Endothelial cell of umbilical vein (primary cell): ENCODE measurements around the gene SKOR2. TPM values are rescaled to one million over a fixed set of nuclear protein-coding genes. Genes with fewer than 3 reads are reported as not detected.

Experiments used
- BruUV-seq: library from RNA; stranded (reverse); fragments of 400-500 nt; replicated peaks from 2 replicates; lab custom pipeline; 2021; lab: Mats Ljungman, UMichigan
- CTCF ChIA-PET: fragments of 300-600, 350-600 bp; sonication (Branson Sonifier 250); formaldehyde crosslinking; loops from one replicate; lab custom pipeline; 2021; ENCODE audit warnings: antibody characterized with exemption, inconsistent platforms; lab: Charles Lee
- POLR2A ChIA-PET: fragments of 300-600, 350-600 bp; sonication (Branson Sonifier 250); formaldehyde crosslinking; loops from one replicate; lab custom pipeline; 2021; ENCODE audit warnings: antibody characterized with exemption, inconsistent platforms; lab: Charles Lee
- DNase-seq: peaks from one replicate; pipeline ENCODE4 v3.0.0-alpha.2; 2011; ENCODE audit warnings: low read depth, low spot score
- FAIRE-seq: peaks from 2 replicates; lab custom pipeline; 2011; peaks lifted over from hg19 to GRCh38; lab: Jason Lieb, UNC
- H2AFZ ChIP-seq: 2 replicates; pipeline ENCODE4 v1.6.0; 2012; ENCODE audit warnings: low read depth, low read length, control low read depth, inconsistent platforms
- H3K27ac ChIP-seq: 2 replicates; pipeline ENCODE4 v1.5.1; 2011; ENCODE audit warnings: low read depth, mild to moderate bottlenecking, control low read depth, low read length, moderate library complexity; ENCODE audit not compliant: insufficient read depth
- H3K27me3 ChIP-seq, 2 experiments: 2 replicates each; pipeline versions ENCODE4 v1.6.0 to v1.6.1; 2011; ENCODE audit warnings: low read length in 2 of 2, mixed read lengths in 1 of 2; ENCODE audit not compliant: control insufficient read depth in 2 of 2, insufficient read depth in 2 of 2
- H3K36me3 ChIP-seq, 2 experiments: 2 replicates in 1 of 2; 3 replicates in 1 of 2; pipeline ENCODE4 v1.5.1; 2011; ENCODE audit warnings: low read length in 2 of 2, mild to moderate bottlenecking in 1 of 2, moderate library complexity in 1 of 2; ENCODE audit not compliant: control insufficient read depth in 2 of 2, insufficient read depth in 2 of 2; ENCODE audit errors: extremely low read depth in 1 of 2
- H3K4me1 ChIP-seq: 3 replicates; pipeline ENCODE4 v1.5.1; 2011; ENCODE audit warnings: mild to moderate bottlenecking, low read length; ENCODE audit not compliant: control insufficient read depth, insufficient read depth; ENCODE audit errors: extremely low read depth
- H3K4me2 ChIP-seq: 2 replicates; pipeline ENCODE4 v1.6.1; 2011; ENCODE audit warnings: low read length, control low read depth, mixed read lengths; ENCODE audit not compliant: insufficient read depth
- H3K4me3 ChIP-seq, 3 experiments: fragments of 200-600 bp in 1 of 3; sonication (generic), shearing (Covaris generic) in 1 of 3; replicated peaks in 1 of 3; 2 replicates each; pipeline ENCODE4 v1.5.1; 2011 to 2016; ENCODE audit warnings: control low read depth in 3 of 3, low read length in 3 of 3, mild to moderate bottlenecking in 2 of 3, inconsistent platforms in 1 of 3, low read depth in 1 of 3, moderate library complexity in 1 of 3; ENCODE audit not compliant: insufficient read depth in 1 of 3
- H3K79me2 ChIP-seq: 2 replicates; pipeline ENCODE4 v1.6.0; 2012; ENCODE audit warnings: low read length, inconsistent platforms; ENCODE audit not compliant: control insufficient read depth, insufficient read depth
- H3K9ac ChIP-seq: replicated peaks from 2 replicates; pipeline ENCODE3; 2011; ENCODE audit warnings: low read length, control low read depth; ENCODE audit not compliant: insufficient read depth; ENCODE audit errors: extremely low read depth
- H3K9me1 ChIP-seq: replicated peaks from 3 replicates; pipeline ENCODE4 v1.6.0; 2011; ENCODE audit warnings: mild to moderate bottlenecking, low read length; ENCODE audit not compliant: control insufficient read depth, insufficient read depth; ENCODE audit errors: extremely low read depth
- H3K9me3 ChIP-seq: replicated peaks from 2 replicates; pipeline ENCODE4 v1.5.1; 2012; ENCODE audit warnings: low read length, inconsistent platforms; ENCODE audit not compliant: control insufficient read depth, insufficient read depth
- H4K20me1 ChIP-seq: replicated peaks from 2 replicates; pipeline ENCODE3; 2011; ENCODE audit warnings: mild to moderate bottlenecking, low read length; ENCODE audit not compliant: control insufficient read depth, insufficient read depth; ENCODE audit errors: extremely low read depth
- EZH2 ChIP-seq: IDR thresholded peaks from 2 replicates; pipeline ENCODE4 v1.6.1; 2012; ENCODE audit warnings: borderline replicate concordance, low read depth, mild to moderate bottlenecking, moderate library complexity, low read length, inconsistent platforms; ENCODE audit not compliant: severe bottlenecking
- FOS ChIP-seq: IDR thresholded peaks from 2 replicates; pipeline ENCODE4 v1.6.1; 2011; ENCODE audit warnings: mild to moderate bottlenecking, low read length, moderate library complexity, borderline replicate concordance; ENCODE audit not compliant: insufficient read depth
- GATA2 ChIP-seq: IDR thresholded peaks from 2 replicates; pipeline ENCODE4 v1.7.0; 2011; ENCODE audit warnings: low read depth, mild to moderate bottlenecking, moderate library complexity, mixed read lengths, low read length; ENCODE audit not compliant: insufficient read length, insufficient read depth
- JUN ChIP-seq: IDR thresholded peaks from 2 replicates; pipeline ENCODE4 v1.6.1; 2011; ENCODE audit warnings: borderline replicate concordance, low read depth; ENCODE audit not compliant: insufficient read length, insufficient read depth
- MAX ChIP-seq: IDR thresholded peaks from 2 replicates; pipeline ENCODE4 v1.6.1; 2011; ENCODE audit not compliant: insufficient read depth, insufficient read length
- MYC ChIP-seq: IDR thresholded peaks from one replicate; pipeline ENCODE4 v1.6.1; 2011; ENCODE audit warnings: mild to moderate bottlenecking, low read depth, low read length
- POLR2A ChIP-seq: IDR thresholded peaks from 2 replicates; pipeline ENCODE4 v1.6.1; 2012; ENCODE audit warnings: low read depth, mild to moderate bottlenecking, control low read depth, low read length
- POLR2AphosphoS5 ChIP-seq: IDR thresholded peaks from 2 replicates; pipeline ENCODE4 v1.6.1; 2012; ENCODE audit warnings: low read depth, mild to moderate bottlenecking, control low read depth, low read length, moderate library complexity; ENCODE audit not compliant: insufficient read depth
- dilution Hi-C: fragments of 300-500 bp; cut with MboI; formaldehyde crosslinking; loops from one replicate; pipeline ENCODE4 v1.15.0; 2019; ENCODE audit warnings: low sequenced_read_pairs; ENCODE audit not compliant: extremely low pct_ligation_motif_present
- intact Hi-C: fragments of 100-400 bp; cut with micrococcal nuclease; formaldehyde crosslinking; loops from one replicate; pipeline ENCODE4 v1.10.0; 2022
- polyA plus RNA-seq, 4 experiments: library from polyadenylated mRNA; depleted of rRNA in 3 of 4; stranded (reverse) in 3 of 4; unstranded in 1 of 4; fragments of >200 nt; gene quantifications; 2 replicates each; pipeline versions ENCODE4 v1.2.1 to v1.2.3, GENCODE V29; 2011 to 2012; ENCODE audit warnings: missing spikeins in 1 of 4
- total RNA-seq: library from RNA; stranded (reverse); gene quantifications from 2 replicates; pipeline ENCODE4 v1.2.3, GENCODE V29; 2021
- TF ChIP-seq, protein P1 (sequence below), 2 donors: IDR thresholded peaks; 1 replicate in 1 of 2; 2 replicates in 1 of 2; pipeline ENCODE4 v1.5.1; 2011; ENCODE audit warnings: low read length in 2 of 2, mild to moderate bottlenecking in 2 of 2, moderate library complexity in 2 of 2, control low read depth in 1 of 2, inconsistent platforms in 1 of 2, low read depth in 1 of 2; ENCODE audit not compliant: insufficient read depth in 1 of 2; ENCODE audit errors: extremely low read depth in 1 of 2

The SKOR2 gene
- total and polyA plus RNA-seq, 2 donors (not counting 3 experiments of a cell fraction or from before 2014, with no cell fraction given): not detected

DNA sequence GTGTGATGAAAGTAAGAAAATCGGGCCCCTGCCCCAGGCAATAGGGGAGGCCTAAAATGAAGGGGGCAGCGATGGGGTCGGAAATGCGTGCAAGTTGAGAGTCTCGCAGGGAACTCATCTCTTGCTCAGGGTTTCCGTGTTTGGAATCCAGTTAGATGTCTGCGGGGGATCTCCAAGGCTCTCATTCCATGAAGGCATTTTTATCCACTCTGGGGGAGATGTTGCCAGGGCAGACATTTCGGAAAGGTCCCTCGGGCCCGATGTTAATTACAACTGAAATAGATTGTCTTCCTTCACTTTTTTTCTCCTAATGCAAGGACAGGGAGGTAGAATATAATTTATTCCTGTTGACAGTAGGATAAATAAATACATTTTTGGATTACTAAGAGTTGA, 12.8 kb upstream of the SKOR2 start:
- no peak overlapping the region for H3K9ac ChIP-seq
- FAIRE-seq (no peak), DNase-seq (no peak)
- H3K27me3 ChIP-seq: peaks cover 33 to 39% of the 10 kb centered on the region in 2 experiments
- H3K9me3 ChIP-seq: no peaks in the 10 kb centered on the region
- H3K4me2 ChIP-seq: no peak overlapping the region
- ChIA-PET CTCF (no interaction called here), POLR2A (no interaction called here)
- no peak overlapping the region for H3K4me3 ChIP-seq
- no peak overlapping the region for H3K27ac ChIP-seq
- TF ChIP-seq FOS (no peak), POLR2A (no peak), POLR2AphosphoS5 (no peak), MYC (no peak), JUN (no peak), EZH2 (no peak), MAX (no peak), GATA2 (no peak)
- TF ChIP-seq, protein P1, sequence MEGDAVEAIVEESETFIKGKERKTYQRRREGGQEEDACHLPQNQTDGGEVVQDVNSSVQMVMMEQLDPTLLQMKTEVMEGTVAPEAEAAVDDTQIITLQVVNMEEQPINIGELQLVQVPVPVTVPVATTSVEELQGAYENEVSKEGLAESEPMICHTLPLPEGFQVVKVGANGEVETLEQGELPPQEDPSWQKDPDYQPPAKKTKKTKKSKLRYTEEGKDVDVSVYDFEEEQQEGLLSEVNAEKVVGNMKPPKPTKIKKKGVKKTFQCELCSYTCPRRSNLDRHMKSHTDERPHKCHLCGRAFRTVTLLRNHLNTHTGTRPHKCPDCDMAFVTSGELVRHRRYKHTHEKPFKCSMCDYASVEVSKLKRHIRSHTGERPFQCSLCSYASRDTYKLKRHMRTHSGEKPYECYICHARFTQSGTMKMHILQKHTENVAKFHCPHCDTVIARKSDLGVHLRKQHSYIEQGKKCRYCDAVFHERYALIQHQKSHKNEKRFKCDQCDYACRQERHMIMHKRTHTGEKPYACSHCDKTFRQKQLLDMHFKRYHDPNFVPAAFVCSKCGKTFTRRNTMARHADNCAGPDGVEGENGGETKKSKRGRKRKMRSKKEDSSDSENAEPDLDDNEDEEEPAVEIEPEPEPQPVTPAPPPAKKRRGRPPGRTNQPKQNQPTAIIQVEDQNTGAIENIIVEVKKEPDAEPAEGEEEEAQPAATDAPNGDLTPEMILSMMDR (IDR thresholded peaks at IDR 0.05; ENCODE audit: extremely low read depth in 1 of 2, insufficient read depth in 1 of 2, low read depth in 1 of 2, low read length in 2 of 2): no peak
- no peaks in the 10 kb centered on the region for H3K4me1 ChIP-seq
- dilution Hi-C loops: no loop called here
- intact Hi-C loops: no loop called here
- H3K36me3 ChIP-seq: no peaks in the 10 kb centered on the region
- no peaks in the 10 kb centered on the region for H3K9me1 ChIP-seq
- H2AFZ ChIP-seq: no peak overlapping the region
- no peaks in the 10 kb centered on the region for H3K79me2 ChIP-seq
- BruUV-seq: no TSS peak
- no peaks in the 10 kb centered on the region for H4K20me1 ChIP-seq
